ENCODE measurements around the gene PCDH18.

- no peak for TF ChIP-seq CTCF (IDR thresholded peaks at IDR 0.05)
- TF ChIP-seq POLR2A (IDR thresholded peaks at IDR 0.05): no peak
- TF ChIP-seq EP300 (IDR thresholded peaks at IDR 0.05): no peak
Measured at GRCh38 chr4:137509855-137510282, 22.4 kb downstream of the PCDH18 start.

Data from tibial nerve (tissue), 4 donors.